Dedifferentiated amniotic fluid mesenchymal stem cell (primary cell): Measurements from ENCODE around the gene INS.
"Not testable (repeated sequence)": the region's sequence is repeated elsewhere in the genome, so short reads cannot be mapped to it uniquely, and the experiment has no call there.

ENCODE experiments used
- DNase-seq: peaks from one replicate; pipeline ENCODE4 v3.0.0-alpha.2; 2016; ENCODE audit errors: extremely low spot score

INS gene

DNA sequence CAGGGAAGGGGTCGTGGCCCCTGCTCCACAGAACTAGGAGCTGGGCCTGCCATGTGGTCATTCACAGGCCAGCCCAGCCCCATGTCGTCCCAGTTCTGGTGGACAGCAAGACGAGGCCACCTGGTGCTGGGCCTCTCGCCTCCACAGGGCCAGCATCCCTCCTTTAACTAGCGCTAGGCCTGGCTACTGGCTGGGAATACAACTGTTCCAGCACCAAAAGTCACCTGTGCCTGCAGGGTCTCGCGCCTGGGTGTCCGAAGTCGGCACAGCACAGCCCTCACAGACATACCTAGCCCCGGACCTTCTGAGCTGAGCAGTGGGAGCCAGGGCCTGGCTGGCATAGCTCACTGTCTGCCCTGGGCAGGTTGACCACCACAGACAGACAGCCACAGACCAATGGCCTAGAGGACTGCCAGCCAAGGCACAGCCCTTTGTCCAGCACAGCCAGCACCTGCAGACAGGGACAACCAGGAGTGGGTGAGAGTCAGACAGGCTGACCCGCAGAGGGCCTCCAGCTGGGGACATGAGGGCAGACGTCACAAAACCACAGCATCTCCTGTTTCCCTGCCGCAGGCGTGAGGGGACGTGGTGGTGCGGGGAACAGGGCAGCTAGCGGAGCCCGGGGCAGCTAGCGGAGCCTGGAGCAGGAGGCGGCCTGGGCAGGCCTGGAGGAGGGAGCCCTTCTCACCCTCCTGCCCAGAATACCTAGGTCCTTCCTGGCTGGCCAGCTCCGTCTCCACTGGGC, 37.8 kb upstream of the INS start:
- no peak for DNase-seq

DNA sequence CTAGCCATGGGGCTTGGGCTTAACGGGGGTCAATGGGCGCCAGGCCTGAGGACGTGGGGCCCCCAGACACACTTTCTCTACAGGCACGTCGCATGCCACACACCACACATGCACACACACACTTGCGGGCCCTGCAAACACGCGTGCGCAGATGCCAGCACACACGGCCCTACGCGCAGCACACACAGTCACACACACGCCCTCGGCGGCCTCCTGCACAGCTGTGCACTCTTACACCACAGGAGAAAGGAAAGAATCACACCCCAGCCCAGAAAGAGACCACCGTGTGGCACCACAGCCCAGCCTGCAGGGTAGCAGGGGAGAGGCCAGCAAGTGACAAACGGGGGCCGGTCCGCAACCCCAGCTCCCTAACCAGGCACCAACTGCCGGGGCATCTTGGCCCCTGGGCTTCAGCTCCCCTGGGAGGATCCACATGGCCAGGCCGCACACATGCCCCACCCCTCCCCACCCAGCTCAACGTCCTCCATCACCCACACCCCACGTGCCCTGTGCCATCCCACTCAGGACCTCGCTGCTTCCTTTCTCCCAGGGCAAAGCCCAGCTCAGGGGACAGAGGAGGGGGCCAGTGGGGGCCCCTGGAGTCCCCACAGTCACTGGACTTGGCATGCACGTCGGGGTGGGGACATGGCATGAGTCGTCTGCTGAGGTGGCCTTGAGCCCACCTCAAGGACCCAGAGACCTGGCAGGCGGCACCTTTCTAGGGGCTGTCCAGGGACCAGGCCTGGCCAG, 36.9 kb upstream of the INS start:
- DNase-seq, result no peak

DNA sequence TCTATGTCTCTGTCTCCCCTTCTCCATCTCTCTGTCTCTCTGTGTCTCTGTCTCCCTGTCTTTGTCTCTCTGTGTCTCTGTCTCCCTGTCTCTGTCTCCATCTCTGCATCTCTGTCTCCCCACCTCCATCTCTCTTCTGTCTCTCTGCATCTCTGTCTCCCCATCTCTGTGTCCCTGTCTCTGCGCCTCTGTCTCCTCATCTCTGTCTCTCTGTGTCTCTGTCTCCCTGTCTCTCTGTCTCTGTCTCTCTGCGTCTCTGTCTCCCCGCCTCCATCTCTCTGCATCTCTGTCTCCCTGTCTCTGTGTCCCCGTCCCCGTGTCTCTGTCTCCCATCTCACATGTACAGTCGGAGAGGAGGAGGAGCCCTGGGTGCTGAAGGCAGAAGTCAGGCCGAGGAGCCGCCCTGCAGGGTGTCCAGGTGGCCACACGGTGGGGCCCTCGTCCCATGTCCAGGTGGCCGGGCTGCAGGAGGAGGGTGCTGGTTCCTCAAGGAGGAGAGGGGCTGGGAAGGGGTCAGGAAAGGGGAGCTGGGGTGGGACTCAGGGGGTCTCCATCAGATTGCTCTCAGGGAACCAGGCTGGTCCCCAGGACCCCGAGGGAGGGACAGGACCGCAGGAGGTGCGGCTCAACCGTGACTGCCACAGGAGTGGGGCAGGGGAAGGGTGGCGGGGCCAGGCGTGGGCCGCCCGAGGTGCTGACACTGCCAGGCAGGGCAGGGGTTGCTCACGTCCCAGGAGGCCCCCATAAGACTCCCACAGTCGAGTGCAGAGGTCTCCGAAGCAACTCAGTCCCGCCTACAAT, 36.2 kb upstream of the INS start:
- peak; percentile 38 for DNase-seq

DNA sequence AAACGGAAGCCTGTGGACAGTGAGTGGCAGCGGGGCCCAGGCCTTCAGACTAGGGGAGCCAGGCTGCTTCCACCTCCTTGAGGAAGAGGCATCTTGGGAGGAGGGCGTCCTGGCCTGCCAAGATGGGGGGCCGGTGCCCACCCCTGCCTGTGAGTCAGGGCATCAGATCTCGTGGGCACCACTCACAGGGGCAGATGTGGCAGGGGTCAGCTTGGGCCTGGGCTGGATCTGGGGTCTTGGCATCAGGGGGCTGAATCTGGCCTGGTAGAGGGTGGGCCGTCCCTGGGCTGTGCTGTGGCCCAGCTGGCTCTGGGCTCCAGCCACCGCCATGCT, 34.7 kb upstream of the INS start:
- DNase-seq, result no peak

DNA sequence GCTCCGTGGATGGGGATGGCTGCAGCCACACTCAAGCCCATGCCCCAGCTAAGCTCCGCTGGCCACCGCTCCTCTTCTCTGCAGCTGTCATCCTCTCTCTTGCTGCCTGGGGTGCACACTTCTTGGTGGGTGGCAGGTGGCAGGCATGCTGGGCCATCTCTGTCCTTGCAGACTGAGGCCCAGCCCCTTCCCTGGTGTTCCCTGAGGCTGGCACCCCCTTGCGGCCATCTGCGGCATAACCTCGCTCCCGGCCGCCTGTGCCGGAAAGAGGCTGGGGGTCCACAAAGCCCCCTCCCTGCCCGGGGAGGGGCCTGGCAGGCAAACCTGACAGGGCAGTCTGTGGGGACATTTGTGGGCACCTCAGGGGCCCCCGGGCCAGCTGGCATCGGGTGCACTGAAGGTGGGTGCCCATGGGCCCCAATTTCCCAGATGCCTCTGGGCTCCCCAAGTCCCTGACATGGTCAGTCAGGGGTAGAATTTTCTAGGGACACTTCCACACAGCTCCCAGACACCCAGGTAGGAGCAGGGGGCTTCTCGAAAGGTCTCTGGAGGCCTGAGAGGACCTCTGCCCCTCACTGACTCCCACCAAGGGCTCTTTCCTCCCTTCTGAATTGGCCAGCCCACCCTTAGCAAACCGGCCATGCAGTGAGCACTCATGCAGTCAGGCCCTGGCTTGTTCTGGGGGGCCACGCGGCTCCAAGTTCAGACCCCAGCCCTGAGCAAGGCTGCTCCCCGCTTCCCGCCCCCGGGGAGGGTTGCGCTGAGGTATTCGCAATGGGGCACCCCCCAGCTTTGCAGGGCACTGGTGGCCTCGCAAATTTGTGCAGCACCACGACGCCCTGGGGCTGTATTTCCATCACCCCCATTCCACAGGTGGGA, 34.1 kb upstream of the INS start:
- DNase-seq, result no peak

DNA sequence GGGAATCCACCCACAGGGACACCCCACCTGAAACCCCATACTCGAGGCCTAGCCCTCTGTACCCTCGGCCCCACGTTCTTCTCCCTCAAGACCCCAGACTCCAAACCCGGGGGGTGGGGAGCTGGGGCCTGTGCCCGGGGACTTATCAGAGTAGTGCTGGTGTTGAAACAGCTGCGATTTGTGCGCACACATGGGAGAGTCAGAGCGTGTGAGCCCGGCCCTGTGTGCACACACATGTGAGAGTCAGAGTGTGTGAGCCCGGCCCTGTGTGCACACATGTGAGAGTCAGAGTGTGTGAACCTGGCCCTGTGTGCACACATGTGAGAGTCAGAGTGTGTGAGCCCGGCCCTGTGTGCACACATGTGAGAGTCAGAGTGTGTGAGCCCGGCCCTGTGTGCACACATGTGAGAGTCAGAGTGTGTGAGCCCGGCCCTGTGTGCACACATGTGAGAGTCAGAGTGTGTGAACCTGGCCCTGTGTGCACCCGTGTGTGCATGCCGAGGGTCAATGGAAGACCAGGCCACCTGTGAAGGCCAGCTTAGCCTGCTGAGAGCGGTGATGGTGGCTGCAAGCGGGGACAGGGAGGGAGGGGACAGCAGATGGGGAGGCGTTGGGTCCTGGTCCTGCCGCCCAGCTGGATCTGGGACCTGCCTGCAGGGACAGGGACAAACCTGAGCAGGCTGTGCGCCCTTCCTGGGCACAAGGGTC, 33.0 kb upstream of the INS start:
- DNase-seq, result not testable (repeated sequence)

DNA sequence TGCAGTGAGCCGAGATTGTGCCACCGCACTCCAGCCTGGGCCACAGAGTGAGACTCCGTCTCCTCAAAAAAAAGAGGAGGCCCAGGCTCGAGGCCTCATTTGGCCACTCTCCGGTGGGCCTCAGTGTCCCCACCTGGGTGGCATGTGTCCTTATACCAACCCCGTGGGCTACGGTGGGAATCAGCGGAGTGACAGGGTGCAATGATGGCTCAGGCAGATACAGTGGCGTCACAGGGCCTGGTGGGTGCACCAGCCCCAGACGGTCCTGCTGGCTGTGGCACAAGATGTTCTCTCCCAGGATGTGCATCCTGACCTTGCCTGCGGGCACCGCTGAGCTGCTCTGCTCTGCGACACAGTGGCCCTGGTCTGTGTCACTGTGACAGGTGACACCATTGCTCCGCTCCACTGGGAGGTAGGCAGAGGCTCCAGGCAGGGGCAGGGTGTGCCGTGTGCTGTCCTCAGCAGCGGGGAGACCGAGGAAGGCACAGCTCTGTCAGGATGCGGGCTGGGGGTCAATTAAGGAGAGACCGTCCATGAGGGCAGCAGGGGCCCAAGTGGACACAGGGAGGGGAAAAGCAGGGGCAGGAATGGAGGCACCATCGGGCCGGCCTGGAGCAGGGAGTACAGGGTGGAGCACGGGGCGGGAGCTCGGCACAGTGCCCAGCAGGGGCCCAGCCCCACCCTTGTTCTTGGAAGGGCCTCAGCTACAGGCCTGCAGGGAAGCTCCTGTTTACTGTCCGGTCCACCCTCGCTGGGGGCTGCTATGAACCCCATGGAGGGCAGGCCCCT, 32.3 kb upstream of the INS start:
- no peak for DNase-seq

DNA sequence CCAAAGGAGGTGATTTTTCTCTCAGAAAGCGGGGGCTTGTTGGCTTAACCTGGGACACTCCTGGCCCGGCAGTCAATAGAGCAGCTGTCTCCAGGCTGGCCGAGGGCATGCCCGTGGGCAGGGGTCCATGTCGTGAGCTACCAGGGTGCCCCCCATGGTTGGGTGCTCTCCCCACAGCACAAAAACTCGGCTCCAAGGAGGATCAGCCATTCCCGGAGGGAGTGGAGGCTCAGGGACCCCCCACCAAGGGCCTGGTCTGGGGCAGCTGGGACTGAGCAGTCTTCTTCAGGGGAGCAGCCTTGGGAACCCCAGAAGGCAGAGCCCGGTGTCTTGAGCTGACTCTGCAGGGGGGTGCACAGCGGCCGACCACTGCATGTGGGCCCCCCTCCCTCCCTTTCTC, 31.4 kb upstream of the INS start:
- DNase-seq, result no peak

DNA sequence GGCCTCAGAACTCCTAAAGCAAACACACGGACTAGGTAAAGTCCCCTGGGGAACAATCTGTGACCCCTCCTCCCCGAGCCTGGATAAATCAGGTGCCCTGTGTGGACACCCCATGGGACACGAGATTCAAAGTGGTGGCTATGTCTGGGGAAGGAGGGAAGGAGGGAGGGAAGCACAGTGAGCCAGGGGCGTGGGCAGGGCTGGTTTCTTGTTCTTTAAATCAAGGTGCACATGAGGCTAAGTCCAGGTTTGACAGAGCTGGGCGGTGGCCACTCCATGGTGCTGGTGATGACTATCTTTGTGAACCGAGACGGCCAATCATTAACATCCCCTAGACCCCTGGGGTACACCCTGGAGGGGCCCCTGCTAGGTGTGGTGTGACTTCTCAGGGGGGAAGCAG, 30.9 kb upstream of the INS start:
- no peak for DNase-seq

DNA sequence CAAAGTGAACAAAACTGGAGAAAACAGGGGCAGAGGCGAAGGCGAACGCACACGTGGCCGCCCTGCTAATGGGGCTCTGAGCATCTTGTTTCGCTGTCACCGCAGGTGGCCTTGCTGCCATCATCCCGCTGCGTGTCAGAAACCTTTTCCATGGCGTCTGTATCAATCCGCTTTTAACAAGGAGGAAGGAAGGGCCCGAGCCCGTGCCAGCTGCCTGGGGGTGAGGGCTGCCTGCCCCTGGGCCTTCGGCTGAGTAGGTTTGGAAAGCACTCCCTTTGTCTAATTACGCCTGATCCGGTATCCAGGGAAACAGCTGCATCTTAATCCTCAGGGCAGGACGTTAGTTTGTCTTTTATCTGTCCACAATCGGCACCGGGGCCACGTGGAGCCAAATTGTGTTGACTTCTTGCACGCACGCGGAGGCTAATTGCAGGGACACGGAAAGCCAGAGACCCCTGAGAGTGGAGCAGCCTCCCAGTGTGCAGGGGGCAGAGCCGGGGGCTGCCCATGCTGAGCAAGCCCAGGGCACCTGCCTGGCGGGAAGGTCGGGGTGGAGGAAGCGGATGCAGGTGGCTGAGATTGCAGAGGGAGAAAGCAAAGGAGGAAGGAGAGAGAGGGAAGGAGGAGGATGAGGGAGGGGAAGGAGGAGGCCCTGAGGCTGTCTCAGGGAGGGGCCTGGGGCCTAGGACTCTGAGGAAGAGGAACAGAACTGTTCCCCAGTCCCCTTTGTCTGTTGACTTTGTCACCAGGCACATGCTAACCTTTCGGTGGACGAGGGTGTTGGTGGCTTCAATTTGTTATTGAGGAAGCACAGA, 29.9 kb upstream of the INS start:
- DNase-seq, result no peak

DNA sequence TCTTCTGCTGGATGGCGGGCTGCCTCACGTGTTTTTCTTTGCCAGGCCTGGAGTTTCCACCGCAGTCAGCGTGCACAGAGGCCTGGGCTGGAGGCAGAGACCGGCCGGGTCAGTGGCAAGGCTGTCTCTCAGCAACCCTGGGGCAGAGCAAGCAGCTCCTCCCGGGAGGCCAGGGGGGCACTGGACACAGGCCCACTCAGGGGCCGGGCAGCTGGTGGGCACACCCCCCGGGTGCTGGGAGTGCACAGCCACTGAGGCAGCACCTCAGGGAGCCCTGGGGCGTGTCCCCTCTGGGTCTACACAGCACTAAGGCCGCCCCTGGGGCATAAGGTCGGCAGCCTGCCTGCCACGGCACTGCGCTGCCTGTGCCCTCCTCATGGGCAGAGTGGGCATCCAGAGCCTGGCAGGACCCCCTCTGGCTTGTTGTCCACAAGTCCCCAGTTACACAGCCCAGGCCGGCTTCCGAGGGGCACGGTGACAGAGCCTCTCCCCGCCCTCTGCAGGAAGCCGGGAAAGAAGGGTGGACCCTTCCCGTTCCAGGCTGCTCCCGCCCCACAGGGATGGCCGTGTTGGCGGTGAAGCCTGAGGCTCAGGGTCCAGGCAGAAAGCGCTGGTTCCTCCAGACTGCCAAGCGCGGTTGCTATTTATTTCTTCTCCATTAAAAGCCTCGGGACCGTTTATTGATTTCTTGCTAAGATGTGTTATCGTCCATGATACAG, 29.1 kb upstream of the INS start:
- no peak for DNase-seq

DNA sequence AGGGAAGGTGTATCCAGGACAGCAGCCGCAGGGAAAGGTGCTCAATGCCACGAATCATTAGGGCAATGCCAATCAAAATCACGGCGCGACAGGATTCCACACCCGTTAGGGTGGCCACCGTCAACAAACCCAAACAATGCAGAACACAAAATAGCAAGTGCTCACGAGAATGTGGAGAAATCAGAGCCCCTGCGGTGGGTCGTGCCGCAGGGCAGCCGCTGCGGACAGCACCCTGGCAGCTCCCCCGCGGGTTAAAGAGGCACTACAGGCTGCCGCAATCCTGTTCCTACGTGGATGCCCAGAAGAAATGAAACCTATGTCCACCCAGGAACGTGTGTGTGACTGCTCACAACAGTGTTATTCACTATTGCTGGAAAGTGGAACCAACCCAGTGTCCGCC, 27.7 kb upstream of the INS start:
- no peak for DNase-seq

DNA sequence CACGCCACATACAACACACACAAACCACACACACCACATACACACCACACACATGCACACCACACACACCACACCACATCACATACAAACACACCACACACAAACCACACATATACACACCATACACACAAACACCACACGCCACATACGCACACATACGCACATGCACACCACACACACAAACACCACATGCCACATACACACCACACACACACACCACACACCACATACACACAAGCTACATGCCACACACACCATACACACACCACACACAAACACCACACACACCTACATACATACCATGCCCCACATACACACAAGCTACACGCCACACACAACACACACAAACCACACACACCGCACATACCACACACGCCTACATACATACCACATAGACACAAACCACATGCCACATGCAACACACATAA, 26.3 kb upstream of the INS start:
- DNase-seq, result no peak

DNA sequence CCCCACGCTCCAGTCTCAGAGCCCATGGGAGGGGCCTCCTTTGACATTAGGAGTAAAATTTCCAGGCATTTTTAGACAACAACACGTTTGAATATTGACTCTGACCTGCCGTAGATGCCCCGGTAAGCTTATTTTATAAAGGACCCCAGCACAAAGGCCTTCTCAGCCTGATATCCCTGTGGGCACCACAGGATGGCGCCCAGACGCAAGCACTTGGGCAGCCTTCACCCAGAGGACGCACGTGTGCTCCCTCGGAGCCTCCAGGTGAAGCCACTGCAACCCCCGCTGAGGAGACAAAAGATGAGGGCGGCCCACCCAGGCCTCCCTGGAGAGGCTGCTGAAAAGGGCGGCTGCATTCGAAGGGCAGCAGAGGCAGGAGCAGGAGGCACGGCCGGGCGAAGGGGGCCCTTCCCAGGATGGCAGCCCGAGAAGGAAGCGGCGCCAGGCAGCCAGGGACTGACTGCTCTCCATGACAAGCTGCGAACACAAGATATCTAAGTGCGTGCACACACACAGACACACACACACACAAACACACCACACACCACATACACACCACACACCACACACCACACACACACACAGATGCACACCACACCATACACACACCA, 25.8 kb upstream of the INS start:
- no peak for DNase-seq

DNA sequence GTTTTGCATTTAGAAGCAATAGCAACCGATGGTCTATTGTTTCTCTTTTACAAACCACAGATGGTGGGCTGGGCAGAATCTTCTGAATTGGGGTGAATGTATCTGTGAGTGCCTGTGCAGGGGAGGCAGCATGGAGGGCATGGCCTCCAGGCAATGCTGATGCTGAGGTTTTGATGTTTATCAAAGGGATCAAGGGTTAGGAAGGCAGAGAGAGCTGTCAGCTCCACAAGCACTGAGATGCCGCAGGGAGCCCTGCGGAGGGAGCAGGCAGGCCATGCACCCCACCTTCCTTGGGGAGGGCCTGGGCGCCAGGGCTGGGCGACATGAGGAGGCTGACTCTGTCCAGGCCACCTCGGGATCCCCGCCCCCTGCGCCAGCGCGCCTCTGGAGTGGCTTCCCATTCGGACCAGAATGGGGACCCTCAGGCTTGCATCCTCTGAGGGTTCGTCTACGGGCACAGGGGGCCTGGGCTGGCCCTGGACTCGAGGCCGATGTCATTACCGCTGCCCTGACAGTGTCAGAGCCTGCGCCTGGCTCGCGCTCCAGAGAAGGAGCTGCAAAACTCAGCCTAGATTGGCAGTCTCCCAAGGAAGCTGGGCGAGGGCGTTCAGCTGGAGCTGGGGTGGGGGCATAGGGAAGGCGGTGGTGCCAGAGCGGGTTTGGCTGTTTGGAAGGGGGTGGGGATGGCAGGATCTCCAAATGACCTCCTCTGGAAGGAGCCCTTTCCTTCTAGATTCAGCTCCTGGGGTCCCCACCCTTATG, 24.5 kb upstream of the INS start:
- DNase-seq, result no peak

DNA sequence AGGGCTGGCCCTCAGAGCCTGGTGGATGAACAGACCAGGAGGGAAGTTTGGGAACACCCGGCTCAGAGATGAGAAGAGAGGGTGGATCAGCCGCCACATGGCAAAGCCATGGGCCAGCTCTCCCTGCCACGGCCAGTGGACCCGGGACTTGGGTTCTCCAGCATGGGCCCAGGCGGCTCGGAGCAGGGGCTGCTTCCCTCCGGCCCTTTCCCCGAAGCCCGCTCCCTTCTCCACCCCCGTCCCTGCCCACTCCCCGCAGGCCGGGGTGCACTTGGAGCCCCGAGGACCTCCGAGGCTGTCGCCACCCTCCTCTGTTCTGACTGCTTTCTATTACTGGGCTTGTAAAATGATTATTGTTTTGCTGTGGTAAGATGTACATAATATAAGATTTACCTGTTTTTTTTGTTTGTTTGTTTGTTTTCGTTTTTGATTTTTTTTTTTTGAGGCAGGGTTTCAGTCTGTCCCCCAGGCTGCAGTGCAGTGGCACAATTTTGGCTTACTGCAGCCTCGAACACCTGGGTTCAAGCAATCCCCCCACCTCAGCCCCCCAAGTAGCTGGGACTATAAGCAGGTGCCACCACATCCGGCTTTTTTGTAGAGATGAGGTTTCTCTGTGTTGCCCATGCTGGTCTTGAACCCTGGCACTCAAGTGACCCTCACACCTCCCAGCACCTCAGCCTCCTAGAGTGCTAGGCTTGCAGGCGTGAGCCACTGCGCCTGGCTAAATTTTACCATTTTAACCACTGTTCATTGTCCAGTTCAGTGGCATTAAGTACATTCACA, 21.9 kb upstream of the INS start:
- DNase-seq, result no peak

DNA sequence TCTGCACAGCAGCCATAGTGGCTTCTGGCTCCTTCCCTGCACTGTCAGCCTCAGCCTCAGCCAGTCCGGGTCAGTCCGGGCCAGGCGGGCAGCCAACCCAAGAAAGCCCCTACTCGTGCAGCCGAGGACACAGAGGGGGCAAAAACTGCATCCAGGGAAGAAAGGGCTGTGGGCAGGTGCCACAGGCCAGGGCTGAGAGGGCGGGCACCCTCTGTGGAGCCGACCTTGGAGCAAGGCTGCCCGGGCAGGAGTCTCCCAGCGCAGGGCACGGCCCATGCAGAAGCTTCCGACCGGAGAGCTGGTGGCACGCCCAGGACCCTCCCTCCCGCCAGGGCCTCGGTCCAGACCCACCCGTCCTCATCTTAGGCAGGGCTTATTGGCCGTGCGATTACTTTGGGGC, 21.1 kb upstream of the INS start:
- no peak for DNase-seq
